ENCODE data around the gene UQCRHL.

- TF ChIP-seq SIN3A (IDR thresholded peaks at IDR 0.05; ENCODE audit: borderline replicate concordance, insufficient read depth, low read length) (no peak), POLR2AphosphoS5 (IDR thresholded peaks at IDR 0.05; ENCODE audit: low read depth, low read length) (no peak), TAF1 (IDR thresholded peaks at IDR 0.05; ENCODE audit: borderline replicate concordance, insufficient read depth, low read length) (no peak)
These were observed 35.5 kb downstream of the UQCRHL start for GRCh38 chr1:15771836-15772515.

Measured in PFSK-1 (cell line).